Right forelimb (tissue), 1 donor: ENCODE data around the gene RNF220.
"Not testable (repeated sequence)": the region's sequence is repeated elsewhere in the genome, so short reads cannot be mapped to it uniquely, and the experiment has no call there.

Experiments
- DNase-seq: peaks from one replicate; pipeline ENCODE4 v3.0.0-alpha.2; 2018

RNF220 gene

GRCh38 chr1:44554706-44555105, 149.7 kb downstream of the RNF220 start:
- DNase-seq = no peak

GRCh38 chr1:44557778-44558177, 152.7 kb downstream of the RNF220 start:
- DNase-seq = no peak

GRCh38 chr1:44558883-44559282, 153.8 kb downstream of the RNF220 start:
- DNase-seq = no peak

GRCh38 chr1:44559330-44559729, 154.3 kb downstream of the RNF220 start:
- no peak for DNase-seq

- no peak for DNase-seq
Measured at GRCh38 chr1:44559913-44560312, 154.9 kb downstream of the RNF220 start.

- not testable (repeated sequence) for DNase-seq
Measured at GRCh38 chr1:44560696-44561095, 155.6 kb downstream of the RNF220 start.

- DNase-seq = no peak
Measured at GRCh38 chr1:44565259-44565750, 160.2 kb downstream of the RNF220 start.

- no peak for DNase-seq
Measured at GRCh38 chr1:44565833-44566232, 160.8 kb downstream of the RNF220 start.

- no peak for DNase-seq
Measured at GRCh38 chr1:44566281-44567046, 161.4 kb downstream of the RNF220 start.

- DNase-seq = no peak
Measured at GRCh38 chr1:44568128-44568900, 163.3 kb downstream of the RNF220 start.

- no peak for DNase-seq
Measured at GRCh38 chr1:44569491-44569890, 164.4 kb downstream of the RNF220 start.

GRCh38 chr1:44571712-44572571, 166.9 kb downstream of the RNF220 start:
- no peak for DNase-seq

- no peak for DNase-seq
Measured at GRCh38 chr1:44572572-44572879, 167.5 kb downstream of the RNF220 start.

GRCh38 chr1:44575396-44575795, 170.3 kb downstream of the RNF220 start:
- no peak for DNase-seq

- DNase-seq = no peak
Measured at GRCh38 chr1:44576456-44577150, 171.5 kb downstream of the RNF220 start.

- no peak for DNase-seq
Measured at GRCh38 chr1:44581205-44581604, 176.2 kb downstream of the RNF220 start.

- no peak for DNase-seq
Measured at GRCh38 chr1:44584167-44584566, 179.1 kb downstream of the RNF220 start.

GRCh38 chr1:44585315-44585920, 180.4 kb downstream of the RNF220 start:
- no peak for DNase-seq

- DNase-seq = no peak
Measured at GRCh38 chr1:44587796-44588460, 182.9 kb downstream of the RNF220 start.

GRCh38 chr1:44588551-44589210, 183.6 kb downstream of the RNF220 start:
- DNase-seq = no peak

- DNase-seq = no peak
Measured at GRCh38 chr1:44590475-44590874, 185.4 kb downstream of the RNF220 start.
